Loucy (cell line): Measurements from ENCODE around the gene OPTN.

Source experiments
- H2AFZ ChIP-seq: fragments of 200-600 bp; sonication (generic); 2 replicates; pipeline ENCODE4 v1.6.0; 2016; ENCODE audit warnings: antibody characterized with exemption, mild to moderate bottlenecking, low read length, moderate library complexity
- H3F3A ChIP-seq: fragments of 200-600 bp; 2 replicates; pipeline ENCODE4 v1.6.0; 2016; ENCODE audit warnings: antibody characterized with exemption, low read depth, mild to moderate bottlenecking
- H3K27me3 ChIP-seq: fragments of 200-600 bp; sonication (generic); 2 replicates; pipeline ENCODE4 v1.6.1; 2014; ENCODE audit warnings: low read length, mild to moderate bottlenecking; ENCODE audit not compliant: insufficient read depth, poor library complexity, severe bottlenecking
- H3K36me3 ChIP-seq: fragments of 200-600 bp; sonication (generic); 2 replicates; pipeline ENCODE4 v1.6.1; 2016; ENCODE audit warnings: low read length; ENCODE audit not compliant: insufficient read depth
- H3K4me1 ChIP-seq: fragments of 200-600 bp; sonication (generic); 2 replicates; pipeline ENCODE4 v1.5.1; 2014; ENCODE audit warnings: low read length, mild to moderate bottlenecking; ENCODE audit not compliant: insufficient read depth, poor library complexity, severe bottlenecking
- H3K4me2 ChIP-seq: fragments of 200-600 bp; sonication (generic); 2 replicates; pipeline ENCODE4 v1.6.0; 2014; ENCODE audit warnings: antibody characterized with exemption, low read length, low read depth, mild to moderate bottlenecking; ENCODE audit not compliant: poor library complexity, severe bottlenecking
- H3K4me3 ChIP-seq: fragments of 200-600 bp; sonication (generic); 2 replicates; pipeline ENCODE4 v1.5.1; 2014; ENCODE audit warnings: low read length, mild to moderate bottlenecking, mixed read lengths; ENCODE audit not compliant: poor library complexity, severe bottlenecking
- H3K79me2 ChIP-seq: fragments of 200-600 bp; sonication (generic); 2 replicates; pipeline ENCODE4 v1.6.1; 2014; ENCODE audit warnings: low read length; ENCODE audit not compliant: insufficient read depth
- H3K9ac ChIP-seq: fragments of 200-600 bp; sonication (generic); 2 replicates; pipeline ENCODE4 v1.6.0; 2014; ENCODE audit warnings: mild to moderate bottlenecking, low read depth, low read length, moderate library complexity; ENCODE audit not compliant: poor library complexity, severe bottlenecking
- H3K9me2 ChIP-seq: fragments of 200-600 bp; sonication (generic); replicated peaks from 2 replicates; pipeline ENCODE4 v1.6.1; 2016; ENCODE audit warnings: low read depth, low read length, mixed read lengths
- H3K9me3 ChIP-seq: fragments of 200-600 bp; sonication (generic); 2 replicates; pipeline ENCODE4 v1.6.1; 2014; ENCODE audit warnings: mild to moderate bottlenecking, antibody characterized with exemption, low read length, low read depth; ENCODE audit not compliant: insufficient read depth
- H4K20me1 ChIP-seq: fragments of 200-600 bp; sonication (generic); 2 replicates; pipeline ENCODE4 v1.6.0; 2014; ENCODE audit warnings: antibody characterized with exemption, low read length, mild to moderate bottlenecking; ENCODE audit not compliant: insufficient read depth, poor library complexity, severe bottlenecking
- CTCF ChIP-seq: fragments of 200-600 bp; sonication (generic); conservative IDR thresholded peaks from 2 replicates; pipeline ENCODE4 v1.5.1; 2014; ENCODE audit warnings: mild to moderate bottlenecking, antibody characterized with exemption, low read length
- EZH2phosphoT487 ChIP-seq: fragments of 200-600 bp; IDR thresholded peaks from 2 replicates; pipeline ENCODE4 v1.6.1; 2018; ENCODE audit warnings: antibody characterized with exemption, mild to moderate bottlenecking, moderate library complexity, borderline replicate concordance

OPTN gene

GRCh38 chr10:13139150-13139549 lies 39.2 kb downstream of the OPTN start:
- Histone ChIP-seq H4K20me1 (no peaks in the 10 kb centered on the region), H3K4me3 (no peak overlapping the region), H3K9me3 (no peaks in the 10 kb centered on the region), H3K9ac (no peak overlapping the region), H3K4me1 (no peaks in the 10 kb centered on the region), H3K27me3 (no peaks in the 10 kb centered on the region), H3K79me2 (no peaks in the 10 kb centered on the region), H2AFZ (no peak overlapping the region), H3F3A (no peaks in the 10 kb centered on the region), H3K4me2 (no peak overlapping the region), H3K36me3 (peaks cover 17% of the 10 kb centered on the region; the same call in 1 of the 2 replicates), H3K9me2 (no peaks in the 10 kb centered on the region)
- TF ChIP-seq EZH2phosphoT487: no peak
- no peak for TF ChIP-seq CTCF

DNA sequence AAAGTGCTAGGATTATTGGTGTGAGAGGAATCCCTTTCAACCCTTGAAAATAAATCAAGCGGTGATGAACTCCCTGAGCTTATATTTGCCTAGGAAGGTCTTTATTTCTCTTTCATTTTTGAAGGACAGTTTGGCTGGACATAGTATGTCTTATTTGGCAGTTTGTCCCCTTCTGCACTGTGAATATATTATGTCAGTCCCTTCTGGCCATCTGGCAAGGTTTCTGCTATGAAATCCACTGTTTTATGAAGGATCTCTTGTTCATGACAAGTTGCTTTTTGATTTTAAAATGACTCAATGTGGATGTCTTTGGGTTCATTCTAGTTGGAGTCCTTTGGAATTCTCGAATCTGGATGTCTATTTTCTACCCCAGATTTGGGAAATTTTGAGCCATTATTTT lies 39.7 kb downstream of the OPTN start:
- TF ChIP-seq CTCF: no peak
- no peak for TF ChIP-seq EZH2phosphoT487
- no peak overlapping the region for H3K9ac ChIP-seq
- H3K36me3 ChIP-seq: peaks cover 15% of the 10 kb centered on the region; the same call in 1 of the 2 replicates

DNA sequence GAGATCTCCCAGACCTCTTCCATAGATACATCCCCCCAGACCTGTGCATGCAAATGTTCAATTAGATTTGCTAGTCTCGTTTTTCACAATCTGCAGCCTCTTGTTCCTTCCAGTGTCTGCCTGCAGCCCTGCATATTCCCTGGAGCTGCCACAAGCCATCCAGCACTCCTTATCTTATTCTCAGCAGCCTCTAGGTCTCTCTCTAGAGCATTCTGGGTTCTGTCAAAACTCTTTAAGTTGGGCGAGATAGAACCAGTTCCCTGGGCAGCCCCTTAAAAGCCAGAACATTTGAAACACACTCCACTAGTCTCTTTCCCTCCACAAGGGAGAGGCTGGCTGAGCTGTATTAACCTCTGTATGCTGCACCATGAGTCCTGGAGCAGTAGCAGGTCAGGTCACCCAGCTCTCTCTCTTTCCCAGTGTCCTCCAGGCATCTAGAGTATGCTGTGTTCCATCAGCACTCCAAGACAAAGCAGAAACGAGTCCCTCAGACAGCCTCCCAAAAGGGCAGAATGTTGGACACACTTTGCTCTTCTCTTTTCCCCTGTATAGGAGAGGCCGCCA lies 40.7 kb downstream of the OPTN start:
- H2AFZ ChIP-seq: no peak overlapping the region
- H3K9ac ChIP-seq: no peak overlapping the region
- no peaks in the 10 kb centered on the region for H3K9me2 ChIP-seq
- no peaks in the 10 kb centered on the region for H3K79me2 ChIP-seq
- H3F3A ChIP-seq: no peaks in the 10 kb centered on the region
- no peak overlapping the region for H3K4me2 ChIP-seq
- no peaks in the 10 kb centered on the region for H3K4me1 ChIP-seq
- no peaks in the 10 kb centered on the region for H4K20me1 ChIP-seq
- peaks cover 4% of the 10 kb centered on the region; the same call in 1 of the 2 replicates for H3K36me3 ChIP-seq
- H3K4me3 ChIP-seq: no peak overlapping the region
- TF ChIP-seq CTCF (no peak), EZH2phosphoT487 (no peak)
- H3K27me3 ChIP-seq: no peaks in the 10 kb centered on the region
- H3K9me3 ChIP-seq: no peaks in the 10 kb centered on the region

More for the DNA sequence above, 39.7 kb downstream of the OPTN start:
- Histone ChIP-seq H3K79me2 (no peaks in the 10 kb centered on the region), H3K9me2 (no peaks in the 10 kb centered on the region), H4K20me1 (no peaks in the 10 kb centered on the region), H3K4me2 (no peak overlapping the region), H3K9me3 (no peaks in the 10 kb centered on the region), H3F3A (no peaks in the 10 kb centered on the region), H3K27me3 (no peaks in the 10 kb centered on the region), H3K4me1 (no peaks in the 10 kb centered on the region), H2AFZ (no peak overlapping the region), H3K4me3 (no peak overlapping the region)
